ENCODE measurements around the gene PLS3.
"Not testable (repeated sequence)": the region's sequence is repeated elsewhere in the genome, so short reads cannot be mapped to it uniquely, and the experiment has no call there.

Gene PLS3

GRCh38 chrX:115616943-115617563 is 56.1 kb downstream of the PLS3 start:
- peak; percentile 2 for DNase-seq

GRCh38 chrX:115622534-115622933 is 61.6 kb downstream of the PLS3 start:
- DNase-seq: no peak

DNA sequence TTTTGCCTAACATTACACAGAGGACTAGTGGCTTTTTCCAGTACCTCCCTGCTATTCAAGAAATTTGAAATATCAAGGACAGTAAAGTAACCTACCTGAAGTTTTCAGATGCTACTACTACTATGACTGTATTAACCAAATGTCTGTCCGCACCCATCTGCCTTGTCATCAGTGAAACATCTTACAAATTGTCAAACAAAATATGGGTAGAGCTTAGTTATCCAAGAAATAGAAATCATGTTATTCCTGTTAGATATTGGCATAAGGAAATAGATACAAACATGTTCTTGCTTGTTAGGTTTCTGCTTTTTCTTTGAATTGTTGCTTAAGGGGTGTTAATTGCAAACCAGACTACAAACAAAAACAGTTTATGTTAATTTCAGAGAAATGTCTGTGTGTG is 63.9 kb downstream of the PLS3 start:
- no peak for DNase-seq

GRCh38 chrX:115625572-115626301 is 64.8 kb downstream of the PLS3 start:
- DNase-seq: no peak

DNA sequence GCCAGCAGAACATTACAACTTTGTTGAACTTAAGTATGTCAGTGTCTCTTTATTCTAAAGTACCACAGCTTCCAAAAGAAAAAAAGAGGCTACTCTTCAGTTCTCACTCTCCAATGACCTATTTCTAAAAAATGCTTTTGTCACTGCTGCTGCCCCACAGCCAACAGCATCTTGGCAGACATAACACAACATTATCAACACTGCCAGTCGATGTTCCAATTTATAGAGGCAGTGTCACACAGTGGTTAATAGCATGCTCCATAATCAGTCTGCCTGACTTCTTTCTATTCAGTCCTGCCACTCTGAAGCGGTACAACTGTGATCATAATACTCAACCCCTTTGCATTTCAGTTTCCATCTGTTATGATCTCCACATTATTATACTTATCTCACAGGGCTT is 69.2 kb downstream of the PLS3 start:
- DNase-seq: no peak

GRCh38 chrX:115632455-115632854 is 71.5 kb downstream of the PLS3 start:
- no peak for DNase-seq

- not testable (repeated sequence) for DNase-seq
Measured at GRCh38 chrX:115633397-115633796, 72.4 kb downstream of the PLS3 start.

DNA sequence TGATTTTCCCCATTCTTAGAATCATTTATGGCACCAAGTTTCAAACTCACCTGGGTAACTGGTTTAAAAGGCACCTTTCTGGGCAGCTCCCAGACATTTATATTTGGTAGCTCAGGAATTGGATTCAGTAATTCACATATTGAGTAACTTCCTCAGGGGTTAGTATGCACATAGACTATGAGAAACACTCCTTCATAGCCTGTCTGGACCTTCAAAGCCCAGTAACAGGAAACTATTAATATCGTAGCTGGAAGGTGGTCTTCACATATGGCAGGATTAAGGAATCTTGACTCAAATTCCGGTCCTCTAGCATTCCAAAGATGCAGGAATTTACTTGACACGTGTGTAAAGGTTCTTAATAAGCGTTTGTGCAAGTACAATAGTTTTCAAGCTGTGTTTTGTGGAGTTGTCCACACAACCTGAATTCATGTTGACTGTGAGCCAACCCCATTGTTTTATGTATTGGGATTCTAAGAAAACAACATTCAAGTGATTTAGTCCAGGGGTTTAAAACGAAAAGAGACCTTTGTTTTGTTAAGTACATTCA is 78.4 kb downstream of the PLS3 start:
- no peak for DNase-seq

DNA sequence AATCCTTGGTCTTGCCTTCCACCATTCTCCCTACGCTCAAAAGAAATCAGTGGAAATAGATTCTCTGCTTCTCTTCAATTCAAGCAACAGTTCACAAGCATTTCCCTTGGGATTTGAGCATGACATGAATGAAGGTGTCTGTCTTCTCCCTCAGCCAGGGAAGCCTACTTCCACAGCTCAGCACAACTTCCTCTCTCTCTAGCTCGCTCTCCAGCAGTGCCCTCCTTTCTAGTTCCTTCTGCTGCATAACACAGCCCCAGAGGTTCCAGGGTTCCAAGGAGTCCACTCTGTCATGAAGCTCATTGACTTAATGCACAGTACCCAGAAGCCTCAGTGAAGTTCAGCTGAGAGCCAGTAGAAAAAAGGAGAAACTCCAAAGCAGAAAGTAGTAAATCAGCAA is 81.3 kb downstream of the PLS3 start:
- no peak for DNase-seq

DNA sequence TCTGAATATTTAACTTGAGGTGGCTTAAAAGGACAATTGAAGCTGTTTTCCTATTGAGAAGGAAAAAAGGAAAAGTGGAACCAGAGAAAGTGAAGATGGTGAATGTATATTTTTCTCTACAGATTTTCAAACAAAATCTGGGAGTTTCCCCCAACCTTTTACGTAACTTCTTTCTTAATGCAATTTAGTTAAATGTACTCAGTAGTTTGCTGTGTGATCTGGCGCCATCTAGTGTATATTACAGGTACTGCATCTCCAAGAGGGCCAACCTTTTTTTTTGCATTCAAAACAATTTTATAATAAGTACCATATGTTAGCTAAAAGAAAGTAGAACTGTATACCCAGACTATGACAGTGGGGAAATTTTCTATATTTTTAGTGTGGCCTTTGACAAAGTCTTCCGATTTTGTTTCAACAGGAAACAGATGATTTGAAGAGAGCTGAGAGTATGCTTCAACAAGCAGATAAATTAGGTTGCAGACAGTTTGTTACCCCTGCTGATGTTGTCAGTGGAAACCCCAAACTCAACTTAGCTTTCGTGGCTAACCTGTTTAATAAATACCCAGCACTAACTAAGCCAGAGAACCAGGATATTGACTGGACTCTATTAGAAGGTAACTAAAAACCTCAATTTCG is 82.0 kb downstream of the PLS3 start:
- DNase-seq: peak; percentile 22

DNA sequence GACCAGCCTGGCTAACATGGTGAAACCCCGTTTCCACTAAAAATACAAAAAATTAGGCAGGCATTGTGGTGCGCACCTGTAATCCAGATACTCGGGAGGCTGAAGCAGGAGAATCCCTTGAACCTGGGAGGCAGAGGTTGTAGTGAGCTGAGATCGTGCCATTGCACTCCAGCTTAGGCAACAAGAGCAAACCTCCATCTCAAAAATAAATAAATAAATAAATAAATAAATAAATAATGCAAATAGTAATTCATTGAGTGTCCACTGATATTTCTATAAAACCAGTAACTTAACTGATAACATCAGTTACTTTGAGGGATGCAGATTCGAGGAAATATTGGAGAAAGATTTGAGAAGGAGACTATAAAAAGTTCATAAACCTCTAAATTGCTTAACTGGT is 83.4 kb downstream of the PLS3 start:
- DNase-seq: not testable (repeated sequence)

DNA sequence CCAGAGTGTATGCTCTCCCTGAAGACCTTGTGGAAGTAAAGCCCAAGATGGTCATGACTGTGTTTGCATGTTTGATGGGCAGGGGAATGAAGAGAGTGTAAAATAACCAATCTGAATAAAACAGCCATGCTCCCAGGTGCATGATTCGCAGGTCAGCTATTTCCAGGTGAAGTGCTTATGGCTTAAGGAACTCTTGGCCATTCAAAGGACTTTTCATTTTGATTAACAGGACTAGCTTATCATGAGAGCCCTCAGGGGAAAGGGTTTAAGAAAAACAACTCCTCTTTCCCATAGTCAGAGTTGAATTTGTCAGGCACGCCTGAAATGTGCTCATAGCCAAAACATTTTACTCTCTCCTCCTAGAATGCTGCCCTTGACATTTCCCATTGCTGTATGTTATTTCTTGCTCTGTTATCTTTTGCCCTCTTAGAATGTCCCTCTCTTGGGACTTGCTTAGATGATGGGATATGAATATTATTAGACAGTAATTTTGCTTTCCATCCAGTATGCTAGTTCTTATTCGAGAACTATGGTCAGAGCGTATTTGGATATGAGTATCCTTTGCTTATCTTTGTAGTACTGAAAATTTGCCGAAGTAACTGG is 88.6 kb downstream of the PLS3 start:
- DNase-seq: no peak

DNA sequence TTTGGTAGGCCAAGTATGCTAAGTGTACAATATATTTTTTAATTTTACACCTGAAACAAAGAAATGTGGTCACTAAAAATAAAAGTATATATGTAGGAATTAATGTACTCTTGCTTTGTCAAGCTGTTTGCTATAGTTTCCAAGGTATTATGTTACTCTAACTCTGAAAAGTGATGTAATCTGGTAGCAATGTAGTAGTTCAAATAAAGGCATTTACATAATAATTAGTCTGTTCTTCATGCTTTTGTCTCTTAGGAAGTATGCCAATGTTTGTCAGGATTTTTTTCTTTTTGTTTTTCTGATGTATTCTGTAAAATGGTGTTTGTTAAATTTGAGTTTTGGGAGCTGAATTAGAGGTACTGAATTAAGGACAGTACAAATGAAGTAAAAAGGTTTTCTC is 89.5 kb downstream of the PLS3 start:
- DNase-seq: no peak

- DNase-seq: peak; percentile 19
Measured at GRCh38 chrX:115650916-115651315, 89.9 kb downstream of the PLS3 start.

GRCh38 chrX:115652221-115652620 is 91.2 kb downstream of the PLS3 start:
- DNase-seq: no peak

- DNase-seq: no peak
Measured at GRCh38 chrX:115665122-115665521, 104.1 kb downstream of the PLS3 start.

- DNase-seq: no peak
Measured at GRCh38 chrX:115679460-115679859, 118.5 kb downstream of the PLS3 start.

DNA sequence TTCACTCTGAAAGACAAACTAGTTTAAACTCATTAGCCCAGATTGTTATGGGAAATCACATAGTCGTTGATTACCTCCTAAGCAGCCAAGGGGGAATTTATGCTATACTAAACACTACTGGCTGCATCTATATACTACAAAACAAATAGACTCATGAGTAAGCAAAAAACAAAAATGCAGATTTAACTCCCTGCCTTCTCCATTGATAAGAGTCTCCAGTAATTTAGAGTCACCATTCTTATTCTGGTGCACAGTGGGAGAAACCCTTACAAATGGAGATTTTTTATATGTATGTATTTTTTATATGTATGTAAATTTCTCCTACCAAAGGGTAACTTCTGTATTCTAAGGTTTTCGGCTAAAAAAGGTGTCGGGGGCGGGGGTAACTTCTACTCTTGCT is 126.6 kb downstream of the PLS3 start:
- DNase-seq: no peak

GRCh38 chrX:115689931-115690330 is 129.0 kb downstream of the PLS3 start:
- no peak for DNase-seq

GRCh38 chrX:115690511-115691216 is 129.7 kb downstream of the PLS3 start:
- peak; percentile 41 for DNase-seq

GRCh38 chrX:115693476-115693875 is 132.5 kb downstream of the PLS3 start:
- no peak for DNase-seq

- DNase-seq: no peak
Measured at GRCh38 chrX:115694028-115694427, 133.1 kb downstream of the PLS3 start.

DNA sequence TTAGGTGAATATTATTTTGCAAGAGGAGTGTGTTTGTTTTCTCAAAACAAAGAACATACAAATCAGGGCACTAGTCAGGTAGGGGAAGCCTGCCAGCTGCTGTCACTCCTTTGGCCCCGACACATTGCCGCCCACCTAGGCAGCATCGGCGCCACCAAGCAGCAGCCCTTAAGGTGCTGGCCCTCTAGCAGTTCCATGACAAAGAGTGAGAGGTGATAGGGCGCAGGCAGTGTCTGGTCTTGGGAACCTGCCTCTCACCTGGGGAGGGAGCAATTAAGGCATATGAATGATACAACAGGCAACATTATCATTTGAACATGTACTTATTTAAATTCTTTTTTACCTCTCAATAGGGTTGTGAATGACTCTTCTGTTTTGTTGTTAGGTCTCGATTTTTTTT is 135.1 kb downstream of the PLS3 start:
- no peak for DNase-seq
